ENCODE results near the gene RFPL3.

GRCh38 chr22:32395107-32395506 is 37.4 kb downstream of the RFPL3 start:
- TF ChIP-seq REST (IDR thresholded peaks at IDR 0.05; ENCODE audit: insufficient read depth in 1 of 2, low read depth in 2 of 2, low read length in 2 of 2): no peak
- no peak for TF ChIP-seq POLR2AphosphoS5 (IDR thresholded peaks at IDR 0.05; ENCODE audit: low read depth, low read length)
- TF ChIP-seq SIN3A (IDR thresholded peaks at IDR 0.05; ENCODE audit: borderline replicate concordance, insufficient read depth, low read length): no peak

Measured in PFSK-1 (cell line).